ENCODE results near the gene TTC9C. TPM values are rescaled to one million over a fixed set of nuclear protein-coding genes. Genes with fewer than 3 reads are reported as not detected.
"Not testable (repeated sequence)": the region's sequence is repeated elsewhere in the genome, so short reads cannot be mapped to it uniquely, and the experiment has no call there.

TTC9C gene
- total RNA-seq, 1 donor from 2014 or later: 25.6 TPM

GRCh38 chr11:62747475-62748160 is 19.3 kb downstream of the TTC9C start:
- Histone ChIP-seq H3K4me1 (ENCODE audit: control insufficient read depth in 3 of 3, insufficient read depth in 3 of 3, low read length in 3 of 3) (peaks cover 4 to 5% (median 4%) of the 10 kb centered on the region in 3 donors), H3K27ac (ENCODE audit: low read depth, low read length) (no peak overlapping the region), H3K36me3 (ENCODE audit: control insufficient read depth in 3 of 3, insufficient read depth in 3 of 3, low read length in 3 of 3) (peaks cover 6 to 7% (median 7%) of the 10 kb centered on the region in 3 donors), H3K4me3 (ENCODE audit: low read length in 3 of 3) (no peak overlapping the region), H3K9ac (ENCODE audit: low read depth in 1 of 3, low read length in 3 of 3) (peak overlapping the region in 1 of 3 donors; percentile 16), H3K9me3 (ENCODE audit: control insufficient read depth in 3 of 3, low read length in 3 of 3) (no peaks in the 10 kb centered on the region), H3K27me3 (ENCODE audit: control insufficient read depth in 3 of 3, insufficient read depth in 3 of 3, low read length in 3 of 3) (no peaks in the 10 kb centered on the region)

GRCh38 chr11:62749931-62750330 is 21.6 kb downstream of the TTC9C start:
- H3K9me3 ChIP-seq (ENCODE audit: control insufficient read depth in 3 of 3, low read length in 3 of 3); H3K27me3 ChIP-seq (ENCODE audit: control insufficient read depth in 3 of 3, insufficient read depth in 3 of 3, low read length in 3 of 3); H3K27ac ChIP-seq (ENCODE audit: low read depth, low read length); H3K9ac ChIP-seq (ENCODE audit: low read depth in 1 of 3, low read length in 3 of 3); H3K4me3 ChIP-seq (ENCODE audit: low read length in 3 of 3): not testable (repeated sequence)
- peaks cover 15 to 24% (median 17%) of the 10 kb centered on the region in 3 donors for H3K4me1 ChIP-seq (ENCODE audit: control insufficient read depth in 3 of 3, insufficient read depth in 3 of 3, low read length in 3 of 3)
- H3K36me3 ChIP-seq (ENCODE audit: control insufficient read depth in 3 of 3, insufficient read depth in 3 of 3, low read length in 3 of 3): peaks cover 9 to 14% (median 13%) of the 10 kb centered on the region in 3 donors

DNA sequence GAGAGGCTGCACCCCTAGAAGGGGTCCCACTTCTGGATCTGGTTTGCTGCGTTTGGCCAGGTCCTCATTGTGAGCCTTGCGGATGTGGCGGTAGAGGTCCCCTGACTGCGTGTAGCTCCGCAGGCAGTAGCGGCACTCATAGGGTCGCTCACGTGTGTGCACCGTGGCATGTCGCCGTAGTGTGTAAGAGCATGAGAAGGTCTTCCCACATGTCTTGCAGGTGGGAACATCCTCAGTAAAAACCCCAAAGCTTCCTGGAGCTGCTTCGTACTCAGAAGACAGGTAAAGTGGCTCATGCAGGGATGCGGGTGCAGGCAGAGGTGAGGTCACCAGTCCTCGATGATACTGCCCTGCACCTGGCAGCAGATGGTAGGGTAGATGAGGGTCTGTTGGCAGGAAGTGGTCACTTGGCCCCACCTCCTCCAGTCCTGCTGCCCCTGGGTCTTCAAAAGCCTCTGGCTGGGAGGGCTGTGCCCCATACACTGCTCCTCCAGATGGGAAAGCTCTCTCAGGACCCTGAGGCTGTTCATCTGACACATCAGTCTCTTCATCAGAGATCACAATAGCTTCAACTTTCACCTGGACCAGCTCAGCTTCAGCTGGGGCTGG is 24.0 kb downstream of the TTC9C start:
- no peak overlapping the region for H3K27ac ChIP-seq (ENCODE audit: low read depth, low read length)
- H3K4me3 ChIP-seq (ENCODE audit: low read length in 3 of 3): no peak overlapping the region
- no peaks in the 10 kb centered on the region for H3K27me3 ChIP-seq (ENCODE audit: control insufficient read depth in 3 of 3, insufficient read depth in 3 of 3, low read length in 3 of 3)
- no peaks in the 10 kb centered on the region for H3K9me3 ChIP-seq (ENCODE audit: control insufficient read depth in 3 of 3, low read length in 3 of 3)
- peaks cover 9 to 14% (median 13%) of the 10 kb centered on the region in 3 donors for H3K36me3 ChIP-seq (ENCODE audit: control insufficient read depth in 3 of 3, insufficient read depth in 3 of 3, low read length in 3 of 3)
- H3K4me1 ChIP-seq (ENCODE audit: control insufficient read depth in 3 of 3, insufficient read depth in 3 of 3, low read length in 3 of 3): peaks cover 15 to 24% (median 17%) of the 10 kb centered on the region in 3 donors
- H3K9ac ChIP-seq (ENCODE audit: low read depth in 1 of 3, low read length in 3 of 3): no peak overlapping the region

DNA sequence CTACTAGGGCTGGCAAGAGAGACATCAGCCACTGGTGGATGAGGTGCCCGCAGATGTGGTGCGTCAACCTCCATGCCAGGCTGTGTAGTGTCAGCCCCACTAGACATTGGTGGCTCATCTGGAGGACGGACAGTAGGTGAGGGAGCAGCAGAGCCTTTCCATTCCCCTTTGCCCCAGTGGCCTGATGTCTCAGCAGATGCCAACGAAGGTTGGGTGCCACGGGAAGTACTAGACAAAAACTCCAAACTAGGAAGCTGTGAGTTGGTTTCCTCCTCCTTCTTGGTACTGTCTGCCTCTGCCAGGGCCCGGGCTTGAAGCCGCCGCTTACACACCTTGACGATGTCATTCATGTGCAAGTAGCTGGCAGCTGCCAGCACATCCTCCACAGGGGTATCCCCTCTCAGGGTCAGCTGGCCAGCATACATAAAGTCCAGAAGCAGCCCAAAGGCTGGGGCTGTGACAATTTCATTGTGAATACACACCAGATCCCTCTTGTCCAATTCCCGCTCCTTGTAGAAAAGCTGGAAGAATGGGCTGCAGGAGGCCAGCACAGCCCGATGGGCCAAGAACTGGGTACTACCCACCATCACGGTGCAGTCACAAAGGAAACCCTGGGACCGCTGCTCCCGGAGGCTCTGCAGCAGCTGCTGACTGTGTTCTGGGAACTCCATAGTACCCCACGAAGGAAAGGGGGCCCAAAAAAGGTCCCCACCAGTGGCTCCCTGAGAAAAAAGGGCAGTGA is 24.9 kb downstream of the TTC9C start:
- Histone ChIP-seq H3K9ac (ENCODE audit: low read depth in 1 of 3, low read length in 3 of 3) (peak overlapping the region; percentile 34 to 99 (median 93)), H3K27ac (ENCODE audit: low read depth, low read length) (peak overlapping the region; percentile 89)

GRCh38 chr11:62753736-62754603 is 25.7 kb downstream of the TTC9C start, which contains the start of gene ZBTB3:
ZBTB3 (minus strand) TSS chr11:62754160; CDS start chr11:62753664, 496 bp downstream.
- H3K36me3 ChIP-seq (ENCODE audit: control insufficient read depth in 3 of 3, insufficient read depth in 3 of 3, low read length in 3 of 3): peaks cover 9 to 14% (median 13%) of the 10 kb centered on the region in 3 donors
- peak within 1 kb of the TSS; percentile 93 to 99 (median 95) for H3K4me3 ChIP-seq (ENCODE audit: low read length in 3 of 3)
- H3K9ac ChIP-seq (ENCODE audit: low read depth in 1 of 3, low read length in 3 of 3): peak within 1 kb of the TSS; percentile 84 to 99 (median 93)
- peak within 1 kb of the TSS; percentile 89 for H3K27ac ChIP-seq (ENCODE audit: low read depth, low read length)
- no peaks in the 10 kb centered on the region for H3K27me3 ChIP-seq (ENCODE audit: control insufficient read depth in 3 of 3, insufficient read depth in 3 of 3, low read length in 3 of 3)
- no peaks in the 10 kb centered on the region for H3K9me3 ChIP-seq (ENCODE audit: control insufficient read depth in 3 of 3, low read length in 3 of 3)
- peaks cover 15 to 24% (median 17%) of the 10 kb centered on the region in 3 donors for H3K4me1 ChIP-seq (ENCODE audit: control insufficient read depth in 3 of 3, insufficient read depth in 3 of 3, low read length in 3 of 3)

More for the DNA sequence above, 24.9 kb downstream of the TTC9C start:
- peaks cover 15 to 24% (median 17%) of the 10 kb centered on the region in 3 donors for H3K4me1 ChIP-seq (ENCODE audit: control insufficient read depth in 3 of 3, insufficient read depth in 3 of 3, low read length in 3 of 3)
- peak overlapping the region; percentile 93 to 99 (median 95) for H3K4me3 ChIP-seq (ENCODE audit: low read length in 3 of 3)
- H3K27me3 ChIP-seq (ENCODE audit: control insufficient read depth in 3 of 3, insufficient read depth in 3 of 3, low read length in 3 of 3): no peaks in the 10 kb centered on the region
- H3K36me3 ChIP-seq (ENCODE audit: control insufficient read depth in 3 of 3, insufficient read depth in 3 of 3, low read length in 3 of 3): peaks cover 9 to 14% (median 13%) of the 10 kb centered on the region in 3 donors
- no peaks in the 10 kb centered on the region for H3K9me3 ChIP-seq (ENCODE audit: control insufficient read depth in 3 of 3, low read length in 3 of 3)

DNA sequence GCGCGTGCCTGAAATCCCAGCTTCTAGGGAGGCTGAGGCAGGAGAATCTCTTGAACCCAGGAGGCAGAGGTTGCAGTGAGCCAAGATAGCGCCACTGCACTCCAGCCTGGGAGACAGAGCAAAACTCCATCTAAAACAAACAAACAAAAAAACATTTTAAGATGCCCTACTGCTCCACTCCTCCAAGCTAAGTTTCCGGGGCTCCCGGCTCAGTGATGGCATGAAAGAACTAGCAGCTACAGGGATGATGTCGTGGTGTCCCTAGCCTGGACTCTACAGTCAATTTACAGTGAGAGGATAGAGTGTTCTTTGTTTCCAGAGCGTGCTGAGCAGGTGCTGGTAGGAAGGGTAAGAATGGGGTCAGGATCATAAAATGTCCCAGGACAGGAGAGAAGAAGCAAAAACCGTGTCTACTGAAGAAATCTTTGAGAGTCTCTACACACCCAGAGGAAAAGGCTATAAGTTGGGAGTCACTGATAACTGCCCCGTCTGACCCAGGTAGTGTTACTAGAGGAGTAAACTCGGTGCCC is 26.9 kb downstream of the TTC9C start:
- Histone ChIP-seq H3K4me1 (ENCODE audit: control insufficient read depth in 3 of 3, insufficient read depth in 3 of 3, low read length in 3 of 3) (peaks cover 15 to 24% (median 17%) of the 10 kb centered on the region in 3 donors), H3K27me3 (ENCODE audit: control insufficient read depth in 3 of 3, insufficient read depth in 3 of 3, low read length in 3 of 3) (no peaks in the 10 kb centered on the region), H3K4me3 (ENCODE audit: low read length in 3 of 3) (no peak overlapping the region), H3K9ac (ENCODE audit: low read depth in 1 of 3, low read length in 3 of 3) (no peak overlapping the region), H3K9me3 (ENCODE audit: control insufficient read depth in 3 of 3, low read length in 3 of 3) (no peaks in the 10 kb centered on the region), H3K27ac (ENCODE audit: low read depth, low read length) (no peak overlapping the region), H3K36me3 (ENCODE audit: control insufficient read depth in 3 of 3, insufficient read depth in 3 of 3, low read length in 3 of 3) (peaks cover 9 to 14% (median 13%) of the 10 kb centered on the region in 3 donors)

GRCh38 chr11:62757846-62758788 is 29.8 kb downstream of the TTC9C start:
- H3K9me3 ChIP-seq (ENCODE audit: control insufficient read depth in 3 of 3, low read length in 3 of 3): no peaks in the 10 kb centered on the region
- H3K9ac ChIP-seq (ENCODE audit: low read depth in 1 of 3, low read length in 3 of 3): no peak overlapping the region
- H3K27ac ChIP-seq (ENCODE audit: low read depth, low read length): no peak overlapping the region
- no peak overlapping the region for H3K4me3 ChIP-seq (ENCODE audit: low read length in 3 of 3)
- H3K4me1 ChIP-seq (ENCODE audit: control insufficient read depth in 3 of 3, insufficient read depth in 3 of 3, low read length in 3 of 3): peaks cover 18 to 30% (median 22%) of the 10 kb centered on the region in 3 donors
- H3K36me3 ChIP-seq (ENCODE audit: control insufficient read depth in 3 of 3, insufficient read depth in 3 of 3, low read length in 3 of 3): peaks cover 5 to 8% (median 5%) of the 10 kb centered on the region in 3 donors
- H3K27me3 ChIP-seq (ENCODE audit: control insufficient read depth in 3 of 3, insufficient read depth in 3 of 3, low read length in 3 of 3): no peaks in the 10 kb centered on the region

DNA sequence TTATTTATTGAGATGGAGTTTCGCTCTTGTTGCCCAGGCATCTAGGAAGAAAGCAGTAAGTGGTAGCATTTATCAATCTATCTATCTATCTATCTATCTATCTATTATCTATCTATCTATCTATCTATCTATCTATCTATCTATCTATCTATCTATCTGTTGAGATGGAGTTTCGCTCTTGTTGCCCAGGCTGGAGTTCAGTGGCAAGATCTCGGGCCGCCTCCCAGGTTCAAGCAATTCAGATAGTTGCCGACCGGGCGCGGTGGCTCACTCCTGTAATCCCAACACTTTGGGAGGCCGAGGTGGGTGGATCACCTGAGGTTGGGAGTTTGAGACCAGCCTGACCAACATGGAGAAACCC is 32.6 kb downstream of the TTC9C start:
- H3K27me3 ChIP-seq (ENCODE audit: control insufficient read depth in 3 of 3, insufficient read depth in 3 of 3, low read length in 3 of 3); H3K27ac ChIP-seq (ENCODE audit: low read depth, low read length); H3K9ac ChIP-seq (ENCODE audit: low read depth in 1 of 3, low read length in 3 of 3); H3K9me3 ChIP-seq (ENCODE audit: control insufficient read depth in 3 of 3, low read length in 3 of 3): not testable (repeated sequence)
- peaks cover 13 to 15% (median 13%) of the 10 kb centered on the region in 3 donors for H3K4me1 ChIP-seq (ENCODE audit: control insufficient read depth in 3 of 3, insufficient read depth in 3 of 3, low read length in 3 of 3)
- H3K4me3 ChIP-seq (ENCODE audit: low read length in 3 of 3): peak overlapping the region; percentile 38 to 97 (median 94)
- H3K36me3 ChIP-seq (ENCODE audit: control insufficient read depth in 3 of 3, insufficient read depth in 3 of 3, low read length in 3 of 3): peaks cover 9 to 11% (median 9%) of the 10 kb centered on the region in 3 donors

Data from skeletal muscle tissue (tissue), 4 donors.